Activated T-cell treated with anti-CD3 and anti-CD28 coated beads, Interleukin-2, amount 50 U/mL, for 4 hours (primary cell): ENCODE results near the gene PTGS1. TPM values are rescaled to one million over a fixed set of nuclear protein-coding genes. Genes with fewer than 3 reads are reported as not detected.

Experiments
- ATAC-seq, 2 donors: fragments of 200-7000 bp; cut with Tn5 transposase; one replicate each; pipeline ENCODE4 v1.10.0; 2021
- DNase-seq: peaks from one replicate; pipeline ENCODE4 v3.0.0-alpha.2; 2020
- H3K27me3 Mint-ChIP-seq: one replicate; pipeline ENCODE4 v1.8.0; 2021; ENCODE audit warnings: low read depth, mixed read lengths
- H3K36me3 Mint-ChIP-seq: one replicate; pipeline ENCODE4 v1.8.0; 2022; ENCODE audit warnings: mixed read lengths; ENCODE audit not compliant: insufficient read depth
- H3K4me1 Mint-ChIP-seq: one replicate; pipeline ENCODE4 v1.8.0; 2021; ENCODE audit warnings: low read depth, mixed read lengths
- H3K4me3 Mint-ChIP-seq: one replicate; pipeline ENCODE4 v1.8.0; 2021; ENCODE audit warnings: mild to moderate bottlenecking, moderate library complexity, mixed read lengths
- H3K9me3 Mint-ChIP-seq: one replicate; pipeline ENCODE4 v1.8.0; 2021; ENCODE audit warnings: mixed read lengths
- total RNA-seq, 3 donors: library from RNA; stranded (reverse); gene quantifications; one replicate each; pipeline ENCODE4 v1.2.1, GENCODE V29; 2021

The PTGS1 gene
- total RNA-seq, 3 donors from 2014 or later, result 0.18 to 0.35 (median 0.35) TPM

DNA sequence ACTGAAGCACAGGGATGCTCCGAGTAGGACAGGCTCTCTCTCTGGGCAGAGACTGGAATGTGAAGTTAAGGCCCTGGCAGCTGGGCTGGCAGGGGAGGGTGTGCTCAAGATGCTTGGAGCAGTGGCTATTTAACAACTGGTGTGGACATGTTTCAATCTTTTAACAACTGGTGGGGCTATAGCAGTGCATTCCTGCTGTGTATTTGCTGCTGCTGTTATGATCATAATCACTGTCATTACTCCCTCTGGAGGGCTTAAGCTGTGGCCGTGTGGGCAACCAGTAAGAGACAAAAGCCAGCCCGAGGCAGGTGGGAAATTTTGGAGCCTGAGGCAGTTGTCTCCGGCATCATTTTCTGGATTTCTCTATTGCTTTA, 33.3 kb upstream of the PTGS1 start:
- H3K27me3 Mint-ChIP-seq, result peaks cover 3% of the 10 kb centered on the region
- no peak overlapping the region for H3K4me3 Mint-ChIP-seq
- H3K9me3 Mint-ChIP-seq, result no peaks in the 10 kb centered on the region
- no peaks in the 10 kb centered on the region for H3K36me3 Mint-ChIP-seq
- no peaks in the 10 kb centered on the region for H3K4me1 Mint-ChIP-seq
- ATAC-seq (no peak), DNase-seq (no peak)

DNA sequence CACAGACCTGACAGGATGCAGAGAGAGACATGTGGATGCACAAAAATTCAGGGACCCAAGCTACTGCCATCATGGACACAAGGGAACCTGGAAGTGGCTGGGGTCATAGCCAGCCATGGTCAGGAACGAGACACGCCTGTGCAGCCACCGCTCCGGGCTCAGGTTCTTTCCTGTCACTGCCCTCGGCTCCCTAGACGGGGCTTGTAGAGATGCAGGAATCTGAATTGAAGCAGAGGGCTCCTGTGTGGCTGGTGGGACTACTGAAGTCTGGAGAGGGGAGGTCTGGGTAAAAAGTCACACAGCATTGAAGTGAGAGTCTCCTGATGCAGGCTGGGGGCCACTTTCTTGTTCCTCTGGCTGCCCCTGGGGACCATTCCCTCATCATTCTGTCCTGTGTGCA, 32.3 kb upstream of the PTGS1 start:
- no peaks in the 10 kb centered on the region for H3K4me1 Mint-ChIP-seq
- H3K36me3 Mint-ChIP-seq, result no peaks in the 10 kb centered on the region
- peaks cover 3% of the 10 kb centered on the region for H3K27me3 Mint-ChIP-seq
- H3K9me3 Mint-ChIP-seq, result no peaks in the 10 kb centered on the region
- ATAC-seq, result no peak
- no peak for DNase-seq
- H3K4me3 Mint-ChIP-seq, result no peak overlapping the region

DNA sequence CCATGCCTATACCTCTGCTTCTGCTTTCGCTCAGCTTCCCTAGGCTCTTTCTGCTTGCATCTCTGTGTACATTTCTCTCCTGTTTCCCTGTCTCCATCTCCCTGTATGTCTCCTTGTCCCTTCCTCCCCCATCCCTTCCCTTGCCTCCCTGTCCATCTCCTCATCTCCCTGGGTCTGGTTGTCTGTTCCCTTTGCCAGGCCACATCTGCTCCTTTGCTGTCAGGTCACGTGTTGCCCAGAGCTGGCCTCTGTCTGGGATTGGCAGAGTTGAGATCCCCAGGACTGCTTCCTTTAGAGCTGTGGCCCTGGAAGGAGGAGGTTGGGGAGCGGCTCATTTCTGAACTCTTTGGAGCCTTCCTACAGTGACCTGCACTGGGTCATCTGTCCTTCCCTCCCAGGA, 31.8 kb upstream of the PTGS1 start:
- Mint-ChIP-seq H3K9me3 (no peaks in the 10 kb centered on the region), H3K4me3 (no peak overlapping the region), H3K27me3 (peaks cover 6% of the 10 kb centered on the region), H3K36me3 (no peaks in the 10 kb centered on the region), H3K4me1 (no peaks in the 10 kb centered on the region)
- ATAC-seq (no peak), DNase-seq (no peak)

GRCh38 chr9:122339579-122339978, 31.2 kb upstream of the PTGS1 start:
- Mint-ChIP-seq H3K9me3 (no peaks in the 10 kb centered on the region), H3K27me3 (peaks cover 6% of the 10 kb centered on the region), H3K4me1 (no peaks in the 10 kb centered on the region), H3K4me3 (no peak overlapping the region), H3K36me3 (no peaks in the 10 kb centered on the region)
- no peak for ATAC-seq
- DNase-seq, result no peak

- Mint-ChIP-seq H3K27me3 (peaks cover 6% of the 10 kb centered on the region), H3K9me3 (no peaks in the 10 kb centered on the region), H3K36me3 (no peaks in the 10 kb centered on the region), H3K4me1 (no peaks in the 10 kb centered on the region), H3K4me3 (no peak overlapping the region)
- ATAC-seq, result no peak
- DNase-seq, result no peak
These were observed 30.7 kb upstream of the PTGS1 start for GRCh38 chr9:122340161-122340560.

DNA sequence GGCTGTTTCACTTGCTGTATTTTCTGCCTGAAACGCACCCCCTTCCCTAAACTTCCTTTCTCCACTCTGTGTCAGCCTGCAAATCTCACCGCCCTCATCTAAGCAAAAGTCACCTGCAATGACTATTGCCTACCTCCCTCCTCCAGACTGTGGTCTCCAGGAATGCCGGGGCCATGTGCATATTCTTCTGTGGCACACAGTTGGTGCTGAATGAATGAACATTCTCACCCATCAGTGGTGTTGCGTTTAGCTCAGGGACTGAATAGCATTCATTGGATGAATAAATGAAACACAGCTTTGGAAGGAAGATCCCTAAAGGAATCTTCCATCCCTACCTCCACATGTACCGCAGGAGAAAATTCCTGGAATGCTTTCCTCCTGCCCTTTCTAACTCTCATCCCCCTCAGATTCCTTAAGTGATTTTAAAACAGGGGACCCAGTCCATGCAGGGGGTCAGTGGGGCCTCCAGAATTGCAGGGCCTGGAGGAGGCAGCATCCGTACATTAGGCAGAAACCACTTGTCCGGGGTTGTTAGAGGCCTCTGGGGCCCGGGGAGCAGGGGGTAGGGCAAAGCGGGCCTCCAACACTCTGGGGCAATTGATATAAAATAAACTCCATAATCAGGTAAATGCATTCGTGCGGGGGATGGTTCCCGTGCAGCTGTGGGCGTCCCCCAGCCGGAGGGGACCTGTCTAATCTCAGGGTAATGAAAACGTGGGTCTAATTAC, 28.3 kb upstream of the PTGS1 start:
- H3K9me3 Mint-ChIP-seq, result no peaks in the 10 kb centered on the region
- DNase-seq (no peak), ATAC-seq (no peak)
- H3K36me3 Mint-ChIP-seq, result no peaks in the 10 kb centered on the region
- H3K4me3 Mint-ChIP-seq, result no peak overlapping the region
- peaks cover 19% of the 10 kb centered on the region for H3K27me3 Mint-ChIP-seq
- H3K4me1 Mint-ChIP-seq, result peaks cover 5% of the 10 kb centered on the region

GRCh38 chr9:122346478-122347347, 24.1 kb upstream of the PTGS1 start:
- ATAC-seq (peak; percentile 45 to 51), DNase-seq (peak; percentile 18)
- Mint-ChIP-seq H3K27me3 (peaks cover 44% of the 10 kb centered on the region), H3K36me3 (no peaks in the 10 kb centered on the region), H3K4me3 (peak overlapping the region; percentile 73), H3K4me1 (peaks cover 9% of the 10 kb centered on the region), H3K9me3 (no peaks in the 10 kb centered on the region)

- H3K4me1 Mint-ChIP-seq, result peaks cover 9% of the 10 kb centered on the region
- no peaks in the 10 kb centered on the region for H3K36me3 Mint-ChIP-seq
- H3K9me3 Mint-ChIP-seq, result peaks cover under 1% of the 10 kb centered on the region
- ATAC-seq (peak in 1 of 2 donors; percentile 31), DNase-seq (no peak)
- peaks cover 44% of the 10 kb centered on the region for H3K27me3 Mint-ChIP-seq
- H3K4me3 Mint-ChIP-seq, result peak overlapping the region; percentile 73
These were observed 23.2 kb upstream of the PTGS1 start for GRCh38 chr9:122347348-122348287.

- peaks cover 4% of the 10 kb centered on the region for H3K9me3 Mint-ChIP-seq
- peaks cover 44% of the 10 kb centered on the region for H3K27me3 Mint-ChIP-seq
- peaks cover 9% of the 10 kb centered on the region for H3K4me1 Mint-ChIP-seq
- DNase-seq (no peak), ATAC-seq (no peak)
- no peak overlapping the region for H3K4me3 Mint-ChIP-seq
- no peaks in the 10 kb centered on the region for H3K36me3 Mint-ChIP-seq
These were observed 22.5 kb upstream of the PTGS1 start for GRCh38 chr9:122348288-122348777.

GRCh38 chr9:122348791-122349190, 22.0 kb upstream of the PTGS1 start:
- Mint-ChIP-seq H3K36me3 (no peaks in the 10 kb centered on the region), H3K4me3 (no peak overlapping the region), H3K9me3 (peaks cover 4% of the 10 kb centered on the region), H3K4me1 (peaks cover 9% of the 10 kb centered on the region), H3K27me3 (peaks cover 43% of the 10 kb centered on the region)
- no peak for ATAC-seq
- DNase-seq, result no peak

DNA sequence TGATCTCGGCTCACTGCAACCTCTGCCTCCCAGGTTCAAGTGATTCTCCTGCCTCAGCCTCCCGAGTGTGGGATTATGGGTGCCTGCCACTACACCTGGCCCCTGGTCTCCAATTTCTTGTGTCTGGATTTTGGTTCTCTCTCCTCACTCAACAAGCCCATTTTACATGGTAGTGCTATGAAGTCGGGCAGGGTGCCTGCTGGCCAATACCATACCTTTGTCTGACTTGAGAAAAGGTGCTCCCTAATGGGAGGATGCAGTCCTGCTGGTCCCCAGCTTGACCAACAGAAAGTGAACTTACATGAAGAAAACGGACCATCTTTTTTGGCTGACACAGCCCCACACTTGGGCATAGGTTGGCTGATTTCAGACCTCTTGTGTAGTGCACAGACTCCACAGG, 21.6 kb upstream of the PTGS1 start:
- Mint-ChIP-seq H3K4me3 (no peak overlapping the region), H3K9me3 (peaks cover 4% of the 10 kb centered on the region)
- DNase-seq, result no peak

GRCh38 chr9:122350577-122351355, 20.1 kb upstream of the PTGS1 start:
- H3K9me3 Mint-ChIP-seq, result peaks cover 4% of the 10 kb centered on the region
- H3K36me3 Mint-ChIP-seq, result no peaks in the 10 kb centered on the region
- H3K4me3 Mint-ChIP-seq, result no peak overlapping the region
- DNase-seq (peak; percentile 73), ATAC-seq (peak; percentile 76 to 83)
- H3K4me1 Mint-ChIP-seq, result peaks cover 9% of the 10 kb centered on the region
- peaks cover 38% of the 10 kb centered on the region for H3K27me3 Mint-ChIP-seq

More for the DNA sequence above, 21.6 kb upstream of the PTGS1 start:
- no peaks in the 10 kb centered on the region for H3K36me3 Mint-ChIP-seq
- H3K4me1 Mint-ChIP-seq, result peaks cover 9% of the 10 kb centered on the region
- no peak for ATAC-seq
- H3K27me3 Mint-ChIP-seq, result peaks cover 41% of the 10 kb centered on the region

GRCh38 chr9:122354536-122355199, 16.2 kb upstream of the PTGS1 start:
- H3K4me1 Mint-ChIP-seq, result no peaks in the 10 kb centered on the region
- peaks cover 8% of the 10 kb centered on the region for H3K9me3 Mint-ChIP-seq
- ATAC-seq (no peak), DNase-seq (no peak)
- H3K27me3 Mint-ChIP-seq, result peaks cover 13% of the 10 kb centered on the region
- no peak overlapping the region for H3K4me3 Mint-ChIP-seq
- H3K36me3 Mint-ChIP-seq, result no peaks in the 10 kb centered on the region
